Dermis blood vessel endothelial cell (primary cell): ENCODE measurements around the gene CGREF1. TPM values are rescaled to one million over a fixed set of nuclear protein-coding genes. Genes with fewer than 3 reads are reported as not detected.
"Not testable (repeated sequence)": the region's sequence is repeated elsewhere in the genome, so short reads cannot be mapped to it uniquely, and the experiment has no call there.

Experiments used
- DNase-seq: peaks from one replicate; pipeline ENCODE4 v3.0.0; 2010
- total RNA-seq: library from RNA; depleted of rRNA; stranded (reverse); fragments of >200 nt; gene quantifications from 2 replicates; pipeline ENCODE4 v1.2.3, GENCODE V29; 2014

CGREF1 gene
- total RNA-seq, 1 donor from 2014 or later = 4.8 TPM

GRCh38 chr2:27136751-27137150 lies 17.8 kb upstream of the CGREF1 start:
- DNase-seq = no peak

- DNase-seq = no peak
Observed at GRCh38 chr2:27135478-27135955, 16.6 kb upstream of the CGREF1 start.

GRCh38 chr2:27134781-27135477 lies 16.0 kb upstream of the CGREF1 start:
- DNase-seq = no peak

- peak; percentile 96 for DNase-seq
Observed at GRCh38 chr2:27133905-27134780, 15.2 kb upstream of the CGREF1 start, which contains the start of gene PREB. TSS of gene PREB (minus strand) at chr2:27134636. CDS start at chr2:27134421, 215 bp downstream.

GRCh38 chr2:27133195-27133875 lies 14.4 kb upstream of the CGREF1 start:
- no peak for DNase-seq

- no peak for DNase-seq
Observed at GRCh38 chr2:27131429-27131828, 12.5 kb upstream of the CGREF1 start.

- DNase-seq = no peak
Observed at GRCh38 chr2:27130396-27130795, 11.5 kb upstream of the CGREF1 start.

GRCh38 chr2:27128668-27129571 lies 10.0 kb upstream of the CGREF1 start:
- DNase-seq = no peak

- no peak for DNase-seq
Observed at GRCh38 chr2:27127883-27128667, 9.1 kb upstream of the CGREF1 start.

- no peak for DNase-seq
Observed at GRCh38 chr2:27126252-27126710, 7.4 kb upstream of the CGREF1 start.

- no peak for DNase-seq
Observed at GRCh38 chr2:27125104-27125503, 6.2 kb upstream of the CGREF1 start.

- DNase-seq = peak; percentile 28
Observed at GRCh38 chr2:27123302-27124150, 4.6 kb upstream of the CGREF1 start, which contains the start of gene ABHD1. TSS of gene ABHD1 (plus strand) at chr2:27123815. CDS start at chr2:27123949, 134 bp downstream.

- no peak for DNase-seq
Observed at GRCh38 chr2:27122791-27123190, 3.9 kb upstream of the CGREF1 start.

GRCh38 chr2:27121906-27122305 lies 3.0 kb upstream of the CGREF1 start:
- no peak for DNase-seq

GRCh38 chr2:27119330-27119670 lies 372 bp upstream of the CGREF1 start:
- DNase-seq = not testable (repeated sequence)

GRCh38 chr2:27117995-27118524 lies 868 bp downstream of the CGREF1 start:
- no peak for DNase-seq

GRCh38 chr2:27115519-27115918 lies 3.4 kb downstream of the CGREF1 start:
- DNase-seq = no peak

- not testable (repeated sequence) for DNase-seq
Observed at GRCh38 chr2:27111392-27112078, 7.4 kb downstream of the CGREF1 start.
